HG03378 (cell line): ENCODE results near the gene ZMIZ1.

Source experiments
- ATAC-seq: cut with Tn5 transposase; IDR thresholded peaks from one replicate; pipeline ENCODE4 v1.9.1; 2021; ENCODE audit warnings: mild to moderate bottlenecking, moderate library complexity; ENCODE audit not compliant: unreplicated experiment

ZMIZ1 gene, protein sequence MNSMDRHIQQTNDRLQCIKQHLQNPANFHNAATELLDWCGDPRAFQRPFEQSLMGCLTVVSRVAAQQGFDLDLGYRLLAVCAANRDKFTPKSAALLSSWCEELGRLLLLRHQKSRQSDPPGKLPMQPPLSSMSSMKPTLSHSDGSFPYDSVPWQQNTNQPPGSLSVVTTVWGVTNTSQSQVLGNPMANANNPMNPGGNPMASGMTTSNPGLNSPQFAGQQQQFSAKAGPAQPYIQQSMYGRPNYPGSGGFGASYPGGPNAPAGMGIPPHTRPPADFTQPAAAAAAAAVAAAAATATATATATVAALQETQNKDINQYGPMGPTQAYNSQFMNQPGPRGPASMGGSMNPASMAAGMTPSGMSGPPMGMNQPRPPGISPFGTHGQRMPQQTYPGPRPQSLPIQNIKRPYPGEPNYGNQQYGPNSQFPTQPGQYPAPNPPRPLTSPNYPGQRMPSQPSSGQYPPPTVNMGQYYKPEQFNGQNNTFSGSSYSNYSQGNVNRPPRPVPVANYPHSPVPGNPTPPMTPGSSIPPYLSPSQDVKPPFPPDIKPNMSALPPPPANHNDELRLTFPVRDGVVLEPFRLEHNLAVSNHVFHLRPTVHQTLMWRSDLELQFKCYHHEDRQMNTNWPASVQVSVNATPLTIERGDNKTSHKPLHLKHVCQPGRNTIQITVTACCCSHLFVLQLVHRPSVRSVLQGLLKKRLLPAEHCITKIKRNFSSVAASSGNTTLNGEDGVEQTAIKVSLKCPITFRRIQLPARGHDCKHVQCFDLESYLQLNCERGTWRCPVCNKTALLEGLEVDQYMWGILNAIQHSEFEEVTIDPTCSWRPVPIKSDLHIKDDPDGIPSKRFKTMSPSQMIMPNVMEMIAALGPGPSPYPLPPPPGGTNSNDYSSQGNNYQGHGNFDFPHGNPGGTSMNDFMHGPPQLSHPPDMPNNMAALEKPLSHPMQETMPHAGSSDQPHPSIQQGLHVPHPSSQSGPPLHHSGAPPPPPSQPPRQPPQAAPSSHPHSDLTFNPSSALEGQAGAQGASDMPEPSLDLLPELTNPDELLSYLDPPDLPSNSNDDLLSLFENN

GRCh38 chr10:79068562-79069324, at the start of gene ZMIZ1:
ZMIZ1 (plus strand) TSS chr10:79068966; CDS start chr10:79201633, 132,667 bp downstream.
- ATAC-seq, result peak; percentile 69

GRCh38 chr10:79019441-79020014, 49.2 kb upstream of the ZMIZ1 start:
- ATAC-seq, result no peak

DNA sequence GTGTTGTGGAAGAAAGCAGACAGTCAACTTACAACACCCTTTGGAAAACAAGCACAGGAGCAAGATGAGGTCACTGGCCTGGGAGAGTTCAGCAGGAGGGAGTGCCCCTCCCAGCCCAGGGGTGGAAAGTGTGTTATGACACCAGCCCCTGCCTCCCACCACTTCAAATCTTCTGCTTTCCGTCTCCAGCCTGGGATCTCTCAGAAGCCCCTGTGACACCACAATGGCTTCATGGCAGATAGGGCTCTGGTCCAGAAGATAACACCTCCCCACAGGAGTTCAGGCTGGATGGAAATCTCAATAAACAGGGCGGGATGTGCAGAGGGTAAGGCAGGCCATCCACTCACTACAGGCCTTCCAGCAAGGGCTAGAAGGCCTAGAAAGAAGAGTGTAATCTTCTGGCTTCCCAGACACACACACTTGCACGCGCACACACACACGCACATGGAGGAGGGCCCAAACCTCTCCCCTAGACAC, 48.7 kb upstream of the ZMIZ1 start:
- no peak for ATAC-seq

GRCh38 chr10:79020605-79021004, 48.2 kb upstream of the ZMIZ1 start:
- no peak for ATAC-seq

DNA sequence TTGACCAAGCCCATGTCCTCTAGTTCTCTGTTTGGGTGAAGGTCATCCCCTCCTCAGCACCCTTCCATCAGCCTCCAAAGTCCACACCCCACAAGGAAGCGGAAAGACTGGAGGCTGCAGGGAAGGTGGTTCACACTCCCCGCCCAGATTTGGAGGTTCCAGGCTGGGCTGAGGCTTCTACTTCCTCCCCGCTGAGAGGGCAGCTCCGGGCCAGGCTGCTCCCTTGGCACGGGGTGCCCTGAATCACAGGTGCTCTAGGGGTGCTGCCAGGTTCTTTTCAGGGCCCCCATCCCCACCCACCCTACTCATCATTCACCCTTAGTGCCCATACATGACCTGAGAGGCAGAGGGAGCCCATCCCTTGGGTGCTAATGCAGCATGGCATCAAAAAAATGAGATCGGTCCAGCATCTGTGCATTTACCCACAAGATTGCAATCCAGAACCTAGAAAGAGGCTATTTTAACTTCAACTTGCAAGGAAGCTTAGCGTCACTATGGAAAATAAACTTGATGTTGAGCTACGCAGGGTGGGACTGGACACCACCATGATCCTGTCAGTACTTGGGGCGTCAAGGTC, 47.3 kb upstream of the ZMIZ1 start:
- no peak for ATAC-seq

- no peak for ATAC-seq
Observed at GRCh38 chr10:79021948-79022499, 46.7 kb upstream of the ZMIZ1 start.

- ATAC-seq, result no peak
Observed at GRCh38 chr10:79022565-79023230, 46.1 kb upstream of the ZMIZ1 start.

DNA sequence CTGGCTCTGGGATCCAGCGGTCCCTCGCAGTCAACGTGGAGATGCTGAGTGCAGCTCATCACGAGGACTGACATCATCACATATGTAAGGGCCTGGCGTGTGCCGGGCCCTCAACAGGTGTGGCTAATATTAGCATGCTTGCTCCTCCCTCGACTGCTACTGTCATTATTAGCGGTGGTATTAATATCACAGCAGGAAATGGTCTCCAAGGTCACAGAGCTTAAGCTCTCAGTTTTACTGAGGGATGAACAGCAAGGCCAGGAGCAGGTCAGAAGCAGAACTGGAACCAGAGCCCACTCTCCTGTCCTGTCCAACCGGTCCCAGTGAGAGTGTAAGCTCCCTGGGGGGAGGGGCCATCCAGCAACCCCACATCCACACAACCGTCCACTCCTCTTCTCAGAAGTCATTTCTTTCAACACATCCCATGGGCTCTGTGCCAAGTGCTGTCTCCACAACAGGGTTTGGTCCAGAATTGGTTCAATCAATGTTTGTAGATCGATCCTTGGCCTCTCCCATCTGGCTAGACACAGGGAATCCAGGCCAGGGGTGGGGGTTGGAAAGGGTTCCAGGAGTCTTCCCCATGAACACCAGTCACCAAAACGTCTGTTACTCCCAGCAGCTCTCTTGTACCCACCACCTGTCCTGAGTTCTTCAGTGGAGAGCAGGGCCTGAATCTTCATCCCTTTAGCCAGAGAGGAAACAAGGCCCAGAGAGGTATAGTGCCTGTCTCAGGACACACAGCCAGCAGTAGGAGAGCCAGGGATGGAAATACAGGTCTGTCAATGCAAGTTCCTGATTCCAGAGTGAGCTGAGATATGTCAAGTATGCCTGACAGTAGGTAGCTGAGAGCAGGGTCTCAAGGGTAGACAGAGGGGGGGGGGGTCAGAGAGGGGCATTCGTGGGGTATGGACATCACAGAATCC, 45.3 kb upstream of the ZMIZ1 start:
- ATAC-seq, result peak; percentile 64

- ATAC-seq, result no peak
Observed at GRCh38 chr10:79024296-79024695, 44.5 kb upstream of the ZMIZ1 start.

DNA sequence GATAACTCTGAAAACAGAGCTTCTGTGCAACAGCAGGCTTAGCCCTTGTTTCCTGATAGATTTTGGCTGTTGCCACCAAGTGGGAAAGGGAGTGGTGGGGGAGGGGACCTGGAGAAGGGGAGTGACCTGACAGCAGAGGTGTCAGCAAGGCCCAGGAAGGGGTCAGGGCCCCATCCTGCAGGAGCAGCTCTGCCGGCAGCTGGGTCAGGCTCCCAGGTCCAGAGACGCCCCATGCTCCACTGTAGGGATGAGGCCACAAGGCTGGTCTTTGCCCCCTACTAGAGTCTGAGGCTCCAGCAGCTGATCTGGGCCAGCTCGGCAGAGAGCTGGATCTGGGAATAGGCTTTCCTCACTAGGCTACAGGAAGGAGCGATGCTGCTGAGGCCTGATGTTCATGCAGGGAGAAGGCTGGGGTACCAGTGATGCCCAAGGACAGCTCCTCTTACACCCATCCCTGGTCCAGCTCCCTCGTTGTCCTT, 44.0 kb upstream of the ZMIZ1 start:
- no peak for ATAC-seq

- no peak for ATAC-seq
Observed at GRCh38 chr10:79025199-79025832, 43.5 kb upstream of the ZMIZ1 start.

GRCh38 chr10:79026341-79026761, 42.4 kb upstream of the ZMIZ1 start:
- ATAC-seq, result no peak

- no peak for ATAC-seq
Observed at GRCh38 chr10:79026806-79027146, 42.0 kb upstream of the ZMIZ1 start.

GRCh38 chr10:79027147-79028055, 41.4 kb upstream of the ZMIZ1 start:
- no peak for ATAC-seq

GRCh38 chr10:79028056-79028430, 40.7 kb upstream of the ZMIZ1 start:
- no peak for ATAC-seq

DNA sequence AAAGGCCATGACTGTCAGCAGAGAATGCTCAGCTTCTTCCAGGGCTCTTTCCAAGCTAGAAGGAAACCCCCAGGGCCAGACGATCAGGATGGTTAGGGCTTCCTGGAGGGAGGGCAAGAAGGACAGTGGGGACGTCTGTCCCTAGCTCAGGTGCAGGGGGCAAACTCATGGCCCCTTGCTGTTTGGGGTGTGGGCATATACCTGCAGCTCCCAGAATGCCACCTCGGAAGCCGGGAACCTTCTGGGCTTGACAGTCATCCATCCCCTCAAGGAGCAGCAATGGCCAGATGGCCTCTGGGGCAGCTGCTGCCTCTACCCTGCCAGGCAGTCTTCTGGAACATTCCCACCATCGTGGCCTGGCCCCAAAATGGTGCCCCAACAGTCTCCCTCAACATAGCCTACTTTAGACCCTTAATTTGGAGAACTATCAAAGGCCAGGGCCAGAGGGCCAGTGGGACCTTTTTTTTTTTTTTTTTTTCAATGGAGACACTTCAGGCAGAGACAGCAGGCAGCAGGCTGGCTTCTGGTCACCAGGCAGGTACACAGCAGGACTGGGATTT, 40.2 kb upstream of the ZMIZ1 start:
- ATAC-seq, result no peak
